Rectal smooth muscle tissue (tissue), 1 donor: ENCODE results near the gene PCGF5.

Source experiments
- H3K27ac ChIP-seq: one replicate; pipeline ENCODE4 v1.7.0; 2013; ENCODE audit warnings: low read depth, low read length, inconsistent platforms
- H3K27me3 ChIP-seq: one replicate; pipeline ENCODE4 v1.7.0; 2013; ENCODE audit warnings: low read length; ENCODE audit not compliant: control insufficient read depth, insufficient read depth
- H3K36me3 ChIP-seq: one replicate; pipeline ENCODE4 v1.7.0; 2013; ENCODE audit warnings: low read length; ENCODE audit not compliant: control insufficient read depth, insufficient read depth
- H3K4me1 ChIP-seq: one replicate; pipeline ENCODE4 v1.7.0; 2013; ENCODE audit warnings: low read length; ENCODE audit not compliant: control insufficient read depth, insufficient read depth
- H3K4me3 ChIP-seq: one replicate; pipeline ENCODE4 v1.7.0; 2013; ENCODE audit warnings: low read length
- H3K9ac ChIP-seq: one replicate; pipeline ENCODE4 v1.7.0; 2013; ENCODE audit warnings: low read length

Gene PCGF5

GRCh38 chr10:91196268-91197048 is 24.0 kb upstream of the PCGF5 start:
- no peak overlapping the region for H3K27ac ChIP-seq
- H3K27me3 ChIP-seq = no peaks in the 10 kb centered on the region
- no peak overlapping the region for H3K9ac ChIP-seq
- no peaks in the 10 kb centered on the region for H3K36me3 ChIP-seq
- no peaks in the 10 kb centered on the region for H3K4me1 ChIP-seq
- no peak overlapping the region for H3K4me3 ChIP-seq

- Histone ChIP-seq H3K4me3 (no peak overlapping the region), H3K4me1 (no peaks in the 10 kb centered on the region), H3K36me3 (no peaks in the 10 kb centered on the region), H3K27me3 (no peaks in the 10 kb centered on the region), H3K9ac (no peak overlapping the region), H3K27ac (no peak overlapping the region)
Measured at GRCh38 chr10:91197127-91197526, 23.3 kb upstream of the PCGF5 start.

DNA sequence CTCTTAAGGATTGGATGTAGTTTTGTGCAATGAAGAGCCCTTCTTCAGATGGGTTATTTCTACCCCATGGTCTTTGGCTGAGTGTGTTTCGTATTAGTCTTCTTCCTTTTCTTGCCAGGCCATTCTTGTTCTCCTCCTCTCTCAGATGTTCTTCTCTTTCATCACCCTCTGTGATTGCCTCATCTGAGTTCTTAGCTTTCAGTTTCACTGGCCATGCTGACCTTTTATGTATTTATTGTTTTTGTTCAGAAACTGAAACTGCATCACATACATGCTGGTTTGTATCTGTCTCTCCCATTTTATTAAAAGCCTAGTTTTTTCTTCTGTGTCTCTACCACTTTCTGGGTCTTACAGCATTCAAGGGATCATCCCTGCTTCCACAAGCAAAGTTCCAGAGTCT is 21.7 kb upstream of the PCGF5 start:
- Histone ChIP-seq H3K4me3 (no peak overlapping the region), H3K27ac (no peak overlapping the region), H3K4me1 (no peaks in the 10 kb centered on the region), H3K27me3 (no peaks in the 10 kb centered on the region), H3K36me3 (no peaks in the 10 kb centered on the region), H3K9ac (no peak overlapping the region)

- Histone ChIP-seq H3K9ac (no peak overlapping the region), H3K27me3 (no peaks in the 10 kb centered on the region), H3K4me3 (no peak overlapping the region), H3K27ac (no peak overlapping the region), H3K4me1 (no peaks in the 10 kb centered on the region), H3K36me3 (no peaks in the 10 kb centered on the region)
Measured at GRCh38 chr10:91200314-91201212, 19.9 kb upstream of the PCGF5 start.

DNA sequence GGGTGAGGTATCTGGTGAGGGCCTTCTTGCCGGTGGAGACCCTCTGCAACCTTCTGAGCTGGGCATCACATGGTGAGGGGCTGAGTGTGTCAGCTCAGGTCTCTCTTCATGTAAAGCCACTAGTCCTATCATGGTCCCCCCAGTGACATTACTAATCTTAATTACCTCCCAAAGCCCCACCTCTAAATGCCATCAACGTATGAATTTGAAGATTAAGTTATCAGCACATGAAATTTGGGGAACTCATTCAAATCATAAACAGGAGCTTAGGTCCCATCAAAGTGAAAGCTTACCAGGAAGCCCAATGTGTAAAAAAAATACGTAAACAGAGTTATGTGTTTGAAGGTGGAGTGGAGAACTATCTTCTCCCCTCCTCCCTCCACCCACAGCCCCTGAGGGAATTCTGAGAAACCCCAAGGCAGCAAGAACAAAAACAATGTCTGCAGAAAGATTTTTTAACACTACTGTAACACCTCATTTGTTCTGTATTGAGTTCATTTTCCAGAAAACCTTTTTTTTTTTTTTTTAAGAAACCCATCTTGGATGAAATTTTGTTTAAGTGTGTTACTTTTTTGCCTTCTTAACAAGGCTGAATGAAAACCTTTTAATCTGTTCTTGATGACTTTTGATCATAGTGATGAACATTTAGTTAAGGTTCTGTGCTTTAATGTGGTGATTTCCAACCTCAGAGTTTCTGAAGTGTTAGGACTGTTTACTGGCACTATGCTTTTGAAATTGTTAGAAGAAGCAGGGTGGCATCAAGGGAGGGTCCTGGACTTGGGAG is 19.1 kb upstream of the PCGF5 start:
- Histone ChIP-seq H3K36me3 (no peaks in the 10 kb centered on the region), H3K27ac (no peak overlapping the region), H3K9ac (no peak overlapping the region), H3K4me3 (no peak overlapping the region), H3K27me3 (no peaks in the 10 kb centered on the region), H3K4me1 (no peaks in the 10 kb centered on the region)

DNA sequence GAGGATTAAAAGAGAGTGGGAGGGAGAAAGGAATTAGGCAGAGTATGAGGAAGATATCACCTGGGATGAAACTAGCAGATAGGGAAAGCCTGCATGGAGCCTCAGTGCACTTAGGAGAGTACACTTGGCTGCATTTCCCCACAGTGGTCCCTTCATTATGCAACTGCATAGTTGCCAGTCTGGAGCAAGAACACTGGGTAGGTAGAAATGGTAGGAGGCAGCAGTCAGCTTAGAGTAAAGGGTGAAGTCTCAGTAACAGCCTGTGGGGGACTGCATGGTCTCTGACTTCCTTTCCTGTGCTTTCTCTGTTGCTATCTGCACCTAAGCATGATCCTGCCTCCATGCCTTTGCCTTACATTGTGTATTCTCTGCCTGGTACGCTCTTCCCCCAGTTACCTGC is 14.0 kb upstream of the PCGF5 start:
- Histone ChIP-seq H3K27me3 (no peaks in the 10 kb centered on the region), H3K27ac (no peak overlapping the region), H3K9ac (no peak overlapping the region), H3K4me1 (no peaks in the 10 kb centered on the region), H3K36me3 (no peaks in the 10 kb centered on the region), H3K4me3 (no peak overlapping the region)

DNA sequence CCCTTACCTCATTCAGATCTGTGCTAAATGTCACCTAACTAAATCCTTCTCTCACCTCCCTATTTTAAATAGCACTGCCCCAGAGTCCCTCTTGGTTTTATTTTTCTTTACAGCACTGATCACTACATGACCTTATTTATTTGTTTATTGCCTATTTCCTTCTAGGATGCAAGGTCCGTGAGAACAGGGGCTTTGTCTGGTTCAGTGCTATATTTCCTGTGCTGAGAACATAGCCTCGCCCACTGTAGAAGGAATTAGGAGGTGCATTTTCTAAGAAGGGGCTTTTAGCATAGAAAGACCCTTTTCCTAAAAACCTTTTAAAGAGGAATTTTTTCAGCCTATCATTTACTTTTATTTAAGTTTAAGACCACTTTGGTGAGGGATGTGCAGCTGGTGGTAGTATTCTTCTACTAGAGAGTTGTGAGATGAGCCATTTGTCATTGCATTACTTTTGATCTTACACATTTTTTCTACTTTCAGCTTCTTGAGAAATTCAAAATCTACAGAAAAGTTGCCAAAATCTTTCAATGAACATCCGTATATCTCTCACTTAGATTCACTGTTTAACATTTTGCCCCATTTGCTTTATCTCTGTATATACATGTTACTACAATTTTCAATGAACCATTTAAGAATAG is 13.5 kb upstream of the PCGF5 start:
- Histone ChIP-seq H3K27ac (no peak overlapping the region), H3K27me3 (no peaks in the 10 kb centered on the region), H3K9ac (no peak overlapping the region), H3K4me3 (no peak overlapping the region), H3K4me1 (no peaks in the 10 kb centered on the region), H3K36me3 (no peaks in the 10 kb centered on the region)

DNA sequence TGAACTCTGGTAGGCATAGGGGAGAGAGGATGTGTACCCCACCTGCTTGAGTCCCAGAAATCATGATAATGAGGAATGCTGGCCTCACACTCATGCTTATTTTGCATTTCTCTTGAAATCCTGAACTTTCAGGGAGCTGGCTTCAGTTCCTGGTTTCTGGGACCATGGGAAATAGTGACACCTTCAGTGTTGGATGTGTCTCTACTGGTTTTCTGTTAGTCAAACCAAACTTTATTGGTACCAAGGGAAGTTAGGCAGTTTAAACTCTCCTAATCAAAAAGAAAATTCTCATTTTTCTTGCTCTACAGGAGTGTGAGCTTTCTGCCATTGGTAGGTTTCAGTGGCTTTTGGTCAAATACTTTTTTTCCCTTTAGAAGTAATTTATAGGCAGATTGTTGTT is 11.8 kb upstream of the PCGF5 start:
- no peaks in the 10 kb centered on the region for H3K4me1 ChIP-seq
- H3K9ac ChIP-seq = no peak overlapping the region

DNA sequence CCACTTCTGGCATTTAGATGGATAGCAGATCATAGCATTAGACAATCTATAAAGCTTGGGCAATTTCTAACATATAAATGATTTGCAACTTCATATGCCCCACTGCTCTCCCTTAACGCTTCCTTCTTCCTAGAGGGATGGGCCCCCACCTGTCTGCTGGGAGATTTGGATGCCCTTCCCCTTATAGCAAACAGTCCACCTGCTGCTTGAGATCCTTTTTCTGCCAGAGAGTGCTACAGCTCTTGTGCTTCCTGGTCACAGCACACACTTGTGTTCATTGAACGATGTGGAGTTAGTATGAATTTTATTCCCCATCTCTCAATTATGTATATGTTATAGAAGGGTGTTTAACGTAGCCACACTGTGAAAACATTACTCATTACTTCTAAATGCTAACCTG is 10.4 kb upstream of the PCGF5 start:
- Histone ChIP-seq H3K27ac (no peak overlapping the region), H3K4me3 (no peak overlapping the region), H3K4me1 (no peaks in the 10 kb centered on the region), H3K27me3 (no peaks in the 10 kb centered on the region), H3K9ac (no peak overlapping the region), H3K36me3 (no peaks in the 10 kb centered on the region)

More for the DNA sequence above, 11.8 kb upstream of the PCGF5 start:
- no peaks in the 10 kb centered on the region for H3K27me3 ChIP-seq
- no peaks in the 10 kb centered on the region for H3K36me3 ChIP-seq
- H3K4me3 ChIP-seq = no peak overlapping the region
- no peak overlapping the region for H3K27ac ChIP-seq

GRCh38 chr10:91210435-91210834 is 10.0 kb upstream of the PCGF5 start:
- no peak overlapping the region for H3K27ac ChIP-seq
- H3K9ac ChIP-seq = no peak overlapping the region
- no peaks in the 10 kb centered on the region for H3K4me1 ChIP-seq

GRCh38 chr10:91211675-91212074 is 8.8 kb upstream of the PCGF5 start:
- H3K27ac ChIP-seq = no peak overlapping the region
- no peaks in the 10 kb centered on the region for H3K4me1 ChIP-seq
- no peaks in the 10 kb centered on the region for H3K36me3 ChIP-seq
- H3K4me3 ChIP-seq = no peak overlapping the region
- H3K9ac ChIP-seq = no peak overlapping the region
- no peaks in the 10 kb centered on the region for H3K27me3 ChIP-seq

More at GRCh38 chr10:91210435-91210834, 10.0 kb upstream of the PCGF5 start:
- Histone ChIP-seq H3K36me3 (no peaks in the 10 kb centered on the region), H3K4me3 (no peak overlapping the region), H3K27me3 (no peaks in the 10 kb centered on the region)

- Histone ChIP-seq H3K27me3 (no peaks in the 10 kb centered on the region), H3K36me3 (no peaks in the 10 kb centered on the region), H3K27ac (no peak overlapping the region), H3K4me1 (no peaks in the 10 kb centered on the region), H3K4me3 (no peak overlapping the region), H3K9ac (no peak overlapping the region)
Measured at GRCh38 chr10:91214911-91215310, 5.6 kb upstream of the PCGF5 start.
